ENCODE measurements around the gene ODC1. TPM values are rescaled to one million over a fixed set of nuclear protein-coding genes. Genes with fewer than 3 reads are reported as not detected.
"Not testable (repeated sequence)": the region's sequence is repeated elsewhere in the genome, so short reads cannot be mapped to it uniquely, and the experiment has no call there.

Gene ODC1
- total RNA-seq, 2 donors from 2014 or later: 104 to 123 TPM

GRCh38 chr2:10457846-10458598, 9.9 kb upstream of the ODC1 start:
- no peak overlapping the region for H3K4me3 ChIP-seq
- peak overlapping the region; percentile 28 to 36 for H3K27ac ChIP-seq
- peaks cover 12 to 33% of the 10 kb centered on the region in 2 donors for H3K4me1 ChIP-seq (ENCODE audit: control insufficient read depth in 1 of 2, low read depth in 2 of 2)
- H3K27me3 ChIP-seq (replicated peaks; ENCODE audit: insufficient read depth): no peaks in the 10 kb centered on the region
- no peaks in the 10 kb centered on the region for H3K36me3 ChIP-seq
- ATAC-seq (ENCODE audit: insufficient number of reproducible peaks, low FRiP score, low read depth) (no peak), DNase-seq (ENCODE audit: low spot score) (no peak)
- TF ChIP-seq, protein P1, sequence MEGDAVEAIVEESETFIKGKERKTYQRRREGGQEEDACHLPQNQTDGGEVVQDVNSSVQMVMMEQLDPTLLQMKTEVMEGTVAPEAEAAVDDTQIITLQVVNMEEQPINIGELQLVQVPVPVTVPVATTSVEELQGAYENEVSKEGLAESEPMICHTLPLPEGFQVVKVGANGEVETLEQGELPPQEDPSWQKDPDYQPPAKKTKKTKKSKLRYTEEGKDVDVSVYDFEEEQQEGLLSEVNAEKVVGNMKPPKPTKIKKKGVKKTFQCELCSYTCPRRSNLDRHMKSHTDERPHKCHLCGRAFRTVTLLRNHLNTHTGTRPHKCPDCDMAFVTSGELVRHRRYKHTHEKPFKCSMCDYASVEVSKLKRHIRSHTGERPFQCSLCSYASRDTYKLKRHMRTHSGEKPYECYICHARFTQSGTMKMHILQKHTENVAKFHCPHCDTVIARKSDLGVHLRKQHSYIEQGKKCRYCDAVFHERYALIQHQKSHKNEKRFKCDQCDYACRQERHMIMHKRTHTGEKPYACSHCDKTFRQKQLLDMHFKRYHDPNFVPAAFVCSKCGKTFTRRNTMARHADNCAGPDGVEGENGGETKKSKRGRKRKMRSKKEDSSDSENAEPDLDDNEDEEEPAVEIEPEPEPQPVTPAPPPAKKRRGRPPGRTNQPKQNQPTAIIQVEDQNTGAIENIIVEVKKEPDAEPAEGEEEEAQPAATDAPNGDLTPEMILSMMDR (IDR thresholded peaks at IDR 0.05): no peak
- H3K9me3 ChIP-seq: no peaks in the 10 kb centered on the region

DNA sequence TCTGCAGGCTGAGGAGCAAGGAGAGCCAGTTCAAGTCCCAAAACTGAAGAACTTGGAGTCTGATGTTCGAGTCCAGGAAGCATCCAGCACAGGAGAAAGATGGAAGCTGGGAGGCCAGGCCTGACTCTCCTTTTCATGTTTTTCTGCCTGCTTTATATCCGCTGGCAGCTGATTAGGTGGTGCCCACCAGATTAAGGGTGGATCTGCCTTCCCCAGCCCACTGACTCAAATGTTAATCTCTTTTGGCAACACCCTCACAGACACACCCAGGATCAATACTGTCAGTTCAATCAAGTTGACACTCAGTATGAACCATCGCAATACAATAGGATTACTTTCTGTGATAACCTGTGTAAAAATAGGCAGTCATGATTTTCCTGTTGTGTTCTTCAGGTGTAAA, 9.1 kb upstream of the ODC1 start:
- peak overlapping the region; percentile 19 to 28 for H3K27ac ChIP-seq
- not testable (repeated sequence) for H3K9me3 ChIP-seq; H3K4me3 ChIP-seq; H3K27me3 ChIP-seq (replicated peaks; ENCODE audit: insufficient read depth); DNase-seq (ENCODE audit: low spot score); H3K36me3 ChIP-seq; ATAC-seq (ENCODE audit: insufficient number of reproducible peaks, low FRiP score, low read depth)
- H3K4me1 ChIP-seq (ENCODE audit: control insufficient read depth in 1 of 2, low read depth in 2 of 2): peaks cover 12 to 36% of the 10 kb centered on the region in 2 donors

DNA sequence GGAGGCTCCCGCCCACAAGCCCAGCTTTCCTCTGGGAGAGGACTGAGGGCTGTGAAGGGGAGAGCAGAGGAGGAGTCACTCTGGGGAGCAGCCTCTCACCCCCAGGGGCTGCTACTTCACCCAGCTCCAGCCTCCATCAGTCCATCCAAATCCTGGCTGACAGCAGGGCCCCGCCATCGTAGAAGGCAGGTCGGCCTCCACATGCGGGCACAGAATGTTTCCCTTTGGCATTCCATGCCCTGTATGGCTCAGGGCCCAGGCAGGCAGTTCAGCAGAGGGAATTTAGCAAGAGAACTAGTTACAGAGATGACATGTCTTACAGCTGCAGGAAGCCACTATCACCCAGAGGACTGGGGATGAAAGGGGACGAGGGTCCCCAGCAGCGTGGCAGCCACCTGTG, 6.4 kb upstream of the ODC1 start:
- H3K27ac ChIP-seq: peak overlapping the region; percentile 73 to 83
- no peak for ATAC-seq (ENCODE audit: insufficient number of reproducible peaks, low FRiP score, low read depth)

GRCh38 chr2:10453905-10454298, 5.8 kb upstream of the ODC1 start:
- Histone ChIP-seq H3K4me3 (no peak overlapping the region), H3K9me3 (no peaks in the 10 kb centered on the region), H3K36me3 (no peaks in the 10 kb centered on the region), H3K4me1 (ENCODE audit: control insufficient read depth in 1 of 2, low read depth in 2 of 2) (peaks cover 14 to 55% of the 10 kb centered on the region in 2 donors), H3K27ac (peak overlapping the region; percentile 73 to 83), H3K27me3 (replicated peaks; ENCODE audit: insufficient read depth) (no peaks in the 10 kb centered on the region)
- DNase-seq (ENCODE audit: low spot score) (no peak), ATAC-seq (ENCODE audit: insufficient number of reproducible peaks, low FRiP score, low read depth) (no peak)
- TF ChIP-seq, protein P1 (IDR thresholded peaks at IDR 0.05): no peak

More for the DNA sequence above, 6.4 kb upstream of the ODC1 start:
- Histone ChIP-seq H3K9me3 (no peaks in the 10 kb centered on the region), H3K27me3 (replicated peaks; ENCODE audit: insufficient read depth) (no peaks in the 10 kb centered on the region), H3K36me3 (no peaks in the 10 kb centered on the region), H3K4me1 (ENCODE audit: control insufficient read depth in 1 of 2, low read depth in 2 of 2) (peaks cover 12 to 49% of the 10 kb centered on the region in 2 donors), H3K4me3 (no peak overlapping the region)
- no peak for DNase-seq (ENCODE audit: low spot score)
- TF ChIP-seq, protein P1 (IDR thresholded peaks at IDR 0.05): no peak

- no peak for DNase-seq (ENCODE audit: low spot score)
- H3K36me3 ChIP-seq: no peaks in the 10 kb centered on the region
- TF ChIP-seq, protein P1 (IDR thresholded peaks at IDR 0.05): no peak
- H3K4me3 ChIP-seq: no peak overlapping the region
- peak overlapping the region in 1 of 2 donors; percentile 83 for H3K27ac ChIP-seq
- peaks cover 14 to 55% of the 10 kb centered on the region in 2 donors for H3K4me1 ChIP-seq (ENCODE audit: control insufficient read depth in 1 of 2, low read depth in 2 of 2)
- no peaks in the 10 kb centered on the region for H3K27me3 ChIP-seq (replicated peaks; ENCODE audit: insufficient read depth)
- H3K9me3 ChIP-seq: no peaks in the 10 kb centered on the region
- ATAC-seq (ENCODE audit: insufficient number of reproducible peaks, low FRiP score, low read depth): no peak
These were observed 5.1 kb upstream of the ODC1 start for GRCh38 chr2:10452956-10453904.

All from thoracic aorta (tissue), 2 donors.